ENCODE data around the gene IRF2BPL.
A peak's percentile ranks its signal among the peaks of the same experiment; 100 is the strongest.
"Not testable (repeated sequence)": the region's sequence is repeated elsewhere in the genome, so short reads cannot be mapped to it uniquely, and the experiment has no call there.

The IRF2BPL gene

GRCh38 chr14:77033622-77034589, 5.4 kb upstream of the IRF2BPL start:
- no peak for DNase-seq (ENCODE audit: low read depth)

DNA sequence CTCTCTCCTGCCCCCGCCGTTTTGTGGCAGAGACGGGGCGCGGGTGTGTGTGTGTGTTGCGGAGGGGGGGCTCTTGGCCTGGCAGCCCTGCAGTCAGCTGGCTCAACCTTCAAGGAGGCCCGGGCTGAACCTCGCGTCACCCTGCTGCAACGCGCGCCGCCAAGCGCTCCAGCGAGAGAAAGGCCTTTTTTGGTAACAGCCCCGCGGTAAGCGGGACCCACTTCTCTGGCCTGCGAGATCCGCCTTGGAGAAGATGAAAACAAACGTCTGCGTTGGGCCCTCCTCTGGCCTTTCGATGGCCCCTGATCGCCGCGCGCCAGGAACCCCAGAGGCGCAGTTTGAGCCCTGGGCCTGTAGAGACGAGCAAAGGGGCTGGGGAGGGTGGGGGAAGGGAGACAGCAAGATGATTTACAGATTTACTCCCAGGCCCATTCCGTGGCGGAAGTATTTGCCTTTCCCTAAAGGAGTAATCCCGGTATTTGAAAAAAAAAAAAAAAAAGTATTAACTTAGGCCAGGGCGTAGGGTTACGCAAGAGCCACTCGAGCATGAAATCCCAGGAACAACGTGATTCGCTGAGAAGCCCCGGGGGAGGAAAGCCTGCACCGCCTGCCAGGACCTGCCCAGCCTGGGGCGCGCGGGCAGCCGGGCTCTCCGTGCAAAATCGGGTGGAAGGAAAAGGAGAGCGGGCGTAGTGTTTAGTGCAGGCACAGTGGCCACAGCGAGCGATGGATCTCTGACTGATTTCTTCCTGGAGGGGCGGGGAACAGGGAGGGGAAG, 4.5 kb upstream of the IRF2BPL start:
- peak; percentile 98 for DNase-seq (ENCODE audit: low read depth)

- no peak for DNase-seq (ENCODE audit: low read depth)
These were observed 4.0 kb upstream of the IRF2BPL start for GRCh38 chr14:77032491-77032843.

DNA sequence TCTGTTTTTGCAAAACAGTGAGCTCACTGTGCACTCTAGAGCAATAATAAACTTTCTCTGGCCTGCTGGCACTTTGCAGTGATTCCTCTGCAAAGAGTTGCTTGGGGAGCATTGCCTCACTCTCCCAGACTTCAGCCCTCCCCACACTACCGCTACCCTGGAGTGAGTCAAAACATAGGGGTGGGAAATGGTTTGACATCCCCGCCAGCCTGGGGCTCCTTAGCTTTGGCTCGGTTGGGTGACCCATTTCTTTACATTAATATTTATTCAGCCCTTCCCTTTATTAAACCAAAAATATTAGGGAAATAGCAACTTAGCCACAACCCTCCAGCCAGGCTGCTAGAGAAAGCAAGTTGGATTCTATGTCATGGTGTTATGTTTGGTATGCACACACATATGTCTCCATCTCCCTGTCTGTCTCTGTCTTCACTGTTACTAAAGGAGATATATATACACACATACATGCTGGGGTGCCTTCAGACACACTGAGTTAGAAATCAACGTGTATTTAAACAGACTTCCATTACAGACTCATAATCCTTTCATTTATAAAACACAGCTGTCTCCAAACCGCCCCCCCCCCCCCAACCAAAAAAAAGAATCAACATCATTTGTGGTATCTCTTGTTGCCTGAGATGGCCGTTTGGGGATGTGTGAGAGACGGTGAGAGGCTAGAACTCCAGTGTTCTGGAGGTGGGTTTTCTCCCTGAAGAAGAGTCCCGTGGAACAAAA, 3.4 kb upstream of the IRF2BPL start:
- DNase-seq (ENCODE audit: low read depth), result peak; percentile 87

- no peak for DNase-seq (ENCODE audit: low read depth)
These were observed 747 bp downstream of the IRF2BPL start for GRCh38 chr14:77027538-77028383.

- no peak for DNase-seq (ENCODE audit: low read depth)
These were observed 1.5 kb downstream of the IRF2BPL start for GRCh38 chr14:77026930-77027537.

GRCh38 chr14:77026166-77026929, 2.2 kb downstream of the IRF2BPL start:
- no peak for DNase-seq (ENCODE audit: low read depth)

- DNase-seq (ENCODE audit: low read depth), result no peak
These were observed 2.8 kb downstream of the IRF2BPL start for GRCh38 chr14:77025744-77026165.

DNA sequence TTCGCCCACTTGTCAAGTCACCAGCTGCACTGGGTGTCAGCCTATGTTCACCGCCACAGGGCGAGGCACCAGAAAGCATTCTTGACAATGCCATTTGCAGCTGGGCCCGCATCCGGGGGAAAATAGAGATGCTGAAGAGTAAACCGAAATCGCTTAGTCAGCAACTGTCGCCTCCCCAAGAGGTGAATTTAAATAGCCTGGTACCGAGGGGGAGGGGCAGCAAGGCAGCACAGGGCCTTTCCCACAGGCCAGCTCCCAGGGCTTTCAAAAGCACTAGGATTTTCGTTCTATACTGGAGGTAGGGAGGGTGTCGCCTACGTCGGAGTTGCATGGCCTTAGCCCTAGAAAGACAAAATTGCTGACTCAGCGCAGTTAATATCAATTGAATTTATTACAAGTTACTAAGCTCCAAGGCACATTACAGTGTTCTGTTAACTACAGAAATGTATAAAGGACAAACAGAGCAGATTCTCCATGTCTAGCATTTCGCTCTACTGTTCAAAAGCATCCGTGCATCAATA, 4.3 kb downstream of the IRF2BPL start:
- DNase-seq (ENCODE audit: low read depth), result no peak

DNA sequence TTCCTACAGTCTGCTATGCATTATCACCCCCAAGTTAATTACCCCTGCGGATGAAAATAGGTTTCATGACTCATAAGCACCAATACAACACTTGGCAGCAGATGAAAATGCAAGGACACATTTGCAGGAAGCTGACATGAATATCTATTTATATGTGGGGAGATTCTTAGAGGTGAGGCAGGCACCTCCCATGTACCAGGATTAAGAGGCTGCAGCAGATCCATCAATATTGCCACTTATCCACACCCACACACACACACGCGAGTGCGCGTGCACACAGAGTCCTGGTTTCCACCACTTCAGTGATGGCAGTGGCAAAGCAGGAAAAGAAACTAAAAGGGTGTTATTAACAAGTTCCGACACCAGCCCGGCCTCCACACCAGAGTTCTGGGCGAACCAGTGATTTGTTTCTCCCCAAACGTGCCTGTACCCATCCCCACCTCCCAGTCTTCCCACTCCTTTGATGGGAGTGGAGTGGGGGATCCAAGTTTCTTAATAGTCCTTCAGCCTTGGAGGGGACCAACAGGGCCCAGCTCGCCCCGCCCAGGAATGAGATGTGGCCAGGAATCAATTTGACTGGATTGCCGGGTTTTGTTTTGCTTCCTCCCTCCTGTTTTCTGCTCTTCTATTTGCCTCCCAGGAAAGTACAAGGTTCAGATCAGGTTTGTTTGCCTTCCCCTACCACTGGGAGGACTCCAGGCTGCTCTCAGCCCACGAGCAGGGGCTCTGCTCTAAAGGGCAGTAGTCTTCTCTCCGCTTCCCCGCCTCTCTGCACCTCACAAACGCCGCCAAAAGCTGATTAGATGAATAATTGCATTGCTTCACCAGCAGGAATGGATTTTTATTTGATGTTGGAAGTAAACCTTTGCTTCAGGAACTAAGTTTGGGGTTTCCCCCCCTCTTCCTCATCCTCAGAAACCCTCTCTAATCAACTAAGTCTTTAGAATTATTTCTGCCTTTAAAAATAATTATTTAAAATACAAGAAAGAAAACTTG, 5.2 kb downstream of the IRF2BPL start:
- DNase-seq (ENCODE audit: low read depth), result no peak

DNA sequence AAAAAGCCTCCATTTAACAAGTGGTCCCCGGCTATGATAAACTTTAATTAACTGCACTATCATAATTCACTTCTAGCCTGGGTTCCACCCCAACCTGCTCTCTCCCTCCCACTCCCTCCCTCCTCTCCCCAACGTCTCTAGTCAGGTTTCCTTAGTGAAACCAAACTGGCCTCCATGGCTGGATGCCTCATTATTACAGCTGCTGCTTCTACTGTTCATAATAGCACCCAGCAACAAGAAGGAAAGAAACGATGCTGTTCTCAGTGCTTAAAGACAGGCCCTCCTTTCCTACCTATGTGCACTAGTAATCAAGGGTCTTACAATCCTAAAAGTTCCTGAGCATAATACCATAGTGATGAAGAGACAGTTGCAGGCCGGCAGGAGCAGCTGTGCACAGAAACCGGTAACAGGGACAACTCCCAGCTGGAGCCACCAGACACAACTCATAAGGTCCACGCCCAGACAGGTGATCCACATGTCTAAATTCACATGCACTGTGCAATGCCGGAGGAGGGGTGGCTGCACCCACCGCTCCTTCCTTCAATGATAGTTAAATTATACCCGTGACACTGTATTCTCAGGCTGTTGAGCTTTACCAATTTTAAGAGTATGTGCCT, 6.2 kb downstream of the IRF2BPL start:
- no peak for DNase-seq (ENCODE audit: low read depth)

GRCh38 chr14:77021424-77021823, 7.1 kb downstream of the IRF2BPL start:
- DNase-seq (ENCODE audit: low read depth), result not testable (repeated sequence)

DNA sequence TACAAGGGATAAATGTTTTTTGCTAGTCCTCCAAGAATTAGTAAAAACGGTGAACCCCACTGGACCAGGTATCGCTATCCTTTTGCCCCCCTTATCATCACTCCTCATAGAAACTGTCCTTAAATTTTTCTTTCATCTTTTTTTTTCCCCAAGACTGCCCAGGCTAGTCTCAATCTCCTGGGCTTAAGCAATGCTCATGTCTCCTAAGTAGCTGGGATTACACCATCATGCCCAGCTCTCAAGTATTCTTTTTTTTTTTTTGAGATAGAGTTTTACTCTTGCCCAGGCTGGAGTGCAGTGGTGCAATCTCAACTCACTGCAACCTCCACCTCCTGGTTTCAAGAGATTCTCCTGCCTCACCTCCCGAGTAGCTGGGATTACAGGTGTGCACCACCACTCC, 9.7 kb downstream of the IRF2BPL start:
- no peak for DNase-seq (ENCODE audit: low read depth)

DNA sequence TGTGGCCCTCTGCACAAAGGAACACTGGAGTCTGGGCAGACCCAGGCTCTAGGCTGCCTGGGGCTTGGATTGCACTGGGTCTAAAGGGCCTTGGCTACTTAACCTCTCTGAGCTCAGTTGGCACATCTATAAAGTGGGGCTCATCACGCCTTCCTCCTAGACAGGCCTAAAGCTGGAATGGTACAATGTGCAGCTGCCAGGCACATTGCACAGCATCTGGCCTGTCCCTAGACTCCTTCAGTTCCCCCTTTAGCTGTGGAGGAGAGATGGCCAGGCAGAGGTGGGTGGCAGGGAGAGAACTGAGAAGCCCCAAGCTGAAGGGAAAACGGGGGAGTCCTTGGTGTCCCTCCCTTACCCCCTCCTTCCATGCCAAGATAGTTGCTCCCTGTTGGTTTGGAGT, 10.8 kb downstream of the IRF2BPL start:
- DNase-seq (ENCODE audit: low read depth), result no peak

DNA sequence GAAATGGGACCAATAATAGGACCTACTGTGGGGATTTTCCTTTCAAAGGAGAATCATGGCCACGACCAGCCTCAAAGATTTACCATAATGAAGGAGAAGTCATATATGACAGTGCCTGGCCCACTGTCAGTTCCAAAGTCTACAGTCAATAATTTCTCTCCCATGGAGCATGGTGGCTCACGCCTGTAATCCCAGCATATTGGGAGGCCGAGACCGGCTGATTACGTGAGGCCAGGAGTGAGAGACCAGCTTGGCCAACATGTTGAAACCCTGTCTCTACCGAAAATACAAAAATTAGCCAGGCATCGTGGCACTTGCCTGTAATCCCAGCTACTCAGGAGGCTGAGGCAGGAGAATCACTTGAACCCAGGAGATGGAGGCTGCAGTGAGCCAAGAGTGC, 13.8 kb downstream of the IRF2BPL start:
- DNase-seq (ENCODE audit: low read depth), result no peak

DNA sequence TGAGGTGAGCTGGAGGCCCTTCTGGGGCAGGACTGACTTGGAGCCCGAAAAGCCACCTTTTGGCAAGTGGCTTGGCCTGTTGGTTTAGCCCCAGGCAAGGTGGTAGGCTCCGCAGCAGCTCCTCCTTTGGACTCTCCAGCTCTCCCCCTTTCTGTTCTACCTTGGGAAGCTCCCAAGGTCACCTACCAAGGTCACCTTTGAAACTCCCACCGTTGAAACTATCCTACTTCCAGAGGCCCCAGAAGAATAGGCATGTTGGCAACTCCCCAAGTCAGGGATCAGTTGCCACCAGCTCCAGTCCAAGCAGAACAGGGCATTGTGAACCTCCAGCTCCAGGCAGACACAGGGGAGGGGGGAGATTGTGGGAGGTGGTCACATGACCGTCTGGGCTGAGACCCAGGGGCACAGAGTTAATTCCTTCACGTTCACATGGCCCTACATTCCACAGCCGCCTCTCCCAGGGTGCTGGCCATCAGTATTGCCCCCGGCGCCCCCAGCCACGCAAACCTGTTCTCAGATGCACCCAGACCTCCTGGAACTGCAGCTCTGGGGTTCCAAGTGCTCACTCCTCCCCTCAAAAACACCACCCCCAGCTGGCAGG, 14.4 kb downstream of the IRF2BPL start:
- DNase-seq (ENCODE audit: low read depth), result no peak

DNA sequence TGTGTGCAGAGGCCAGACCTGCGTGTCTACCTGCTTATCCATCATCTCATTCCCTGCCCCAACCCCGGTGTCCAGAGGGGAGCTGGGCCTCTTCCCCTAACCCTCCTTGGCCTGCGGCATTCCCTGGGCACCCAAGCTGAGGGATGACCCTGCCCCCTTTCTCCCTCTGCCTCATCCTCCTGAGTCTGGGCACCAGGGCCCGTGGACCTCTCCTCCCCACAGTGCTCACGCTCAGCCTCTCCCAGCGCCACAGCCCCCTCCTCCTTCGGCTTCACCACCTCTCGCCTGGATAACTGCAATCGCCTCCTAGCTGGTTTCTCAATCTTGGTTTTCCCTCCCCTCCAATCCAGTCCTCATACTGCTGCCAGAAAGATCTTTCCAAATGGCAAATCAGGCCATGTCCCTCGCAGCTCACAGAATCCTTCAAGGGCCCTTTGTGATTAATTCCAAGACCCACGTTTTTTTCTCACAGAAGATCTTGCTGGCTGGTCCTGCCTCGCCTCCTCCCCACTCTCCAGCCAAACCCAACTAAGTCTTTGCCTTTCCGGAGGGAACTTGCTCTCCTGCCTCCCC, 16.2 kb downstream of the IRF2BPL start:
- no peak for DNase-seq (ENCODE audit: low read depth)

GRCh38 chr14:77011245-77011644, 17.3 kb downstream of the IRF2BPL start:
- DNase-seq (ENCODE audit: low read depth), result no peak

Data from stromal cell of bone marrow (primary cell).